ENCODE results near the gene FGF11. TPM values are rescaled to one million over a fixed set of nuclear protein-coding genes. Genes with fewer than 3 reads are reported as not detected.

Gene FGF11
- total and polyA plus RNA-seq, 2 experiments from 2014 or later, result 2.7 to 3.8 TPM

GRCh38 chr17:7396147-7396546 lies 43.2 kb upstream of the FGF11 start:
- Histone ChIP-seq H3K27me3 (no peaks in the 10 kb centered on the region), H3K4me3 (no peak overlapping the region), H3K36me3 (replicated peaks; ENCODE audit: insufficient read depth, low read depth) (no peaks in the 10 kb centered on the region), H3K9me3 (ENCODE audit: low read depth) (no peaks in the 10 kb centered on the region), H3K4me2 (no peak overlapping the region), H3K79me2 (peaks cover 10% of the 10 kb centered on the region), H3K9me2 (replicated peaks; ENCODE audit: insufficient read depth) (no peaks in the 10 kb centered on the region), H2AFZ (no peak overlapping the region), H4K20me1 (ENCODE audit: insufficient read depth, poor library complexity, severe bottlenecking) (no peaks in the 10 kb centered on the region), H3K4me1 (ENCODE audit: insufficient read depth) (peaks cover 9% of the 10 kb centered on the region), H3K27ac (no peak overlapping the region)
- DNase-seq (ENCODE audit: low spot score), result no peak
- no peak for TF ChIP-seq CTCF (IDR thresholded peaks at IDR 0.05; ENCODE audit: poor library complexity)
- no peak for TF ChIP-seq EZH2phosphoT487 (IDR thresholded peaks at IDR 0.05; ENCODE audit: low read depth, severe bottlenecking, unreplicated experiment)
- TF ChIP-seq EZH2 (IDR thresholded peaks at IDR 0.05; ENCODE audit: borderline replicate concordance), result no peak
- 93% methylated on average over 4 of the region's 4 CpGs for WGBS (ENCODE audit: low lambda C conversion rate, missing lambda C conversion rate)

DNA sequence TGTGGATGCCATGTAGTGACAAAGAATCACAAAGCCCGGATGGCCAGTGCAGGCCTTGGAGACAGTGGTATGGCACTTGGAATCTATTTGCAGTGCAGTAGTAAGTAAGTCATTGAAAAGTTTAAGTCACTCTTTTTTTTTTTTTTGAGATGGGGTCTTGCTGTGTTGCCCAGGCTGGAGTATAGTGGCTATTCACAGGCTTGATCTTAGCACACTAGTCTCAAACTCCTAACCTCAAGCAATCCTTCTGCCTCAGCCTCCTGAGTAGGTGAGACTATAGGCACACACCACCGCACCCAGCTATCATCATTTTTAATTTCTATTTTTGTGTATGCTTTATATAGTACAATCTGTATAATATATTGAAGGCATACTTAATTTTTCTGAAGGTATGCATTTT lies 40.7 kb upstream of the FGF11 start:
- no peak for TF ChIP-seq EZH2 (IDR thresholded peaks at IDR 0.05; ENCODE audit: borderline replicate concordance)
- TF ChIP-seq EZH2phosphoT487 (IDR thresholded peaks at IDR 0.05; ENCODE audit: low read depth, severe bottlenecking, unreplicated experiment), result no peak
- no peak for TF ChIP-seq CTCF (IDR thresholded peaks at IDR 0.05; ENCODE audit: poor library complexity)
- no peaks in the 10 kb centered on the region for H3K36me3 ChIP-seq (replicated peaks; ENCODE audit: insufficient read depth, low read depth)
- H3K4me3 ChIP-seq, result no peak overlapping the region

GRCh38 chr17:7403043-7403726 lies 36.1 kb upstream of the FGF11 start:
- Histone ChIP-seq H2AFZ (peak overlapping the region; percentile 2), H3K27me3 (no peaks in the 10 kb centered on the region), H4K20me1 (ENCODE audit: insufficient read depth, poor library complexity, severe bottlenecking) (no peaks in the 10 kb centered on the region), H3K9me2 (replicated peaks; ENCODE audit: insufficient read depth) (no peaks in the 10 kb centered on the region), H3K79me2 (peaks cover 19% of the 10 kb centered on the region), H3K4me2 (peak overlapping the region; percentile 86), H3K36me3 (replicated peaks; ENCODE audit: insufficient read depth, low read depth) (no peaks in the 10 kb centered on the region), H3K4me1 (ENCODE audit: insufficient read depth) (peaks cover 9% of the 10 kb centered on the region), H3K9me3 (ENCODE audit: low read depth) (no peaks in the 10 kb centered on the region), H3K4me3 (peak overlapping the region; percentile 32), H3K27ac (peak overlapping the region; percentile 92)
- no peak for TF ChIP-seq EZH2phosphoT487 (IDR thresholded peaks at IDR 0.05; ENCODE audit: low read depth, severe bottlenecking, unreplicated experiment)
- TF ChIP-seq CTCF (IDR thresholded peaks at IDR 0.05; ENCODE audit: poor library complexity), result no peak
- no peak for TF ChIP-seq EZH2 (IDR thresholded peaks at IDR 0.05; ENCODE audit: borderline replicate concordance)
- WGBS (ENCODE audit: low lambda C conversion rate, missing lambda C conversion rate), result 16% methylated on average over 11 of the region's 16 CpGs
- DNase-seq (ENCODE audit: low spot score), result peak; percentile 85

More for the DNA sequence above, 40.7 kb upstream of the FGF11 start:
- H3K4me1 ChIP-seq (ENCODE audit: insufficient read depth), result peaks cover 10% of the 10 kb centered on the region
- no peak overlapping the region for H3K4me2 ChIP-seq
- H2AFZ ChIP-seq, result no peak overlapping the region
- H3K79me2 ChIP-seq, result peaks cover 17% of the 10 kb centered on the region
- H3K9me2 ChIP-seq (replicated peaks; ENCODE audit: insufficient read depth), result no peaks in the 10 kb centered on the region
- DNase-seq (ENCODE audit: low spot score), result no peak
- no peak overlapping the region for H3K27ac ChIP-seq
- no peaks in the 10 kb centered on the region for H3K27me3 ChIP-seq
- no peaks in the 10 kb centered on the region for H3K9me3 ChIP-seq (ENCODE audit: low read depth)
- H4K20me1 ChIP-seq (ENCODE audit: insufficient read depth, poor library complexity, severe bottlenecking), result no peaks in the 10 kb centered on the region
- 93% methylated on average over 2 of the region's 2 CpGs for WGBS (ENCODE audit: low lambda C conversion rate, missing lambda C conversion rate)
